DND-41 (cell line): ENCODE results near the gene SETBP1.

ENCODE experiments used
- EZH2 ChIP-seq: IDR thresholded peaks from 3 replicates; pipeline ENCODE4 v1.6.1; 2012; ENCODE audit warnings: borderline replicate concordance, low read depth, mild to moderate bottlenecking, moderate library complexity, low read length, inconsistent platforms; ENCODE audit not compliant: severe bottlenecking
- TF ChIP-seq, protein P1 (sequence below): IDR thresholded peaks from 2 replicates; pipeline ENCODE4 v1.5.1; 2012; ENCODE audit warnings: borderline replicate concordance, low read length, moderate library complexity, mild to moderate bottlenecking; ENCODE audit not compliant: poor library complexity, severe bottlenecking; ENCODE audit errors: extremely low read depth

GRCh38 chr18:44743631-44744030 is 62.9 kb downstream of the SETBP1 start:
- TF ChIP-seq, protein P1, sequence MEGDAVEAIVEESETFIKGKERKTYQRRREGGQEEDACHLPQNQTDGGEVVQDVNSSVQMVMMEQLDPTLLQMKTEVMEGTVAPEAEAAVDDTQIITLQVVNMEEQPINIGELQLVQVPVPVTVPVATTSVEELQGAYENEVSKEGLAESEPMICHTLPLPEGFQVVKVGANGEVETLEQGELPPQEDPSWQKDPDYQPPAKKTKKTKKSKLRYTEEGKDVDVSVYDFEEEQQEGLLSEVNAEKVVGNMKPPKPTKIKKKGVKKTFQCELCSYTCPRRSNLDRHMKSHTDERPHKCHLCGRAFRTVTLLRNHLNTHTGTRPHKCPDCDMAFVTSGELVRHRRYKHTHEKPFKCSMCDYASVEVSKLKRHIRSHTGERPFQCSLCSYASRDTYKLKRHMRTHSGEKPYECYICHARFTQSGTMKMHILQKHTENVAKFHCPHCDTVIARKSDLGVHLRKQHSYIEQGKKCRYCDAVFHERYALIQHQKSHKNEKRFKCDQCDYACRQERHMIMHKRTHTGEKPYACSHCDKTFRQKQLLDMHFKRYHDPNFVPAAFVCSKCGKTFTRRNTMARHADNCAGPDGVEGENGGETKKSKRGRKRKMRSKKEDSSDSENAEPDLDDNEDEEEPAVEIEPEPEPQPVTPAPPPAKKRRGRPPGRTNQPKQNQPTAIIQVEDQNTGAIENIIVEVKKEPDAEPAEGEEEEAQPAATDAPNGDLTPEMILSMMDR: no peak
- no peak for TF ChIP-seq EZH2
